Ovary (tissue), 3 donors: ENCODE results near the gene MYRIP.

ENCODE experiments used
- EP300 ChIP-seq: sonication (generic); formaldehyde crosslinking; IDR thresholded peaks from one replicate; pipeline ENCODE4 v1.6.1; 2017; ENCODE audit warnings: antibody characterized with exemption
- POLR2A ChIP-seq: fragments of 450-650 bp; IDR thresholded peaks from one replicate; pipeline ENCODE4 v1.6.1; 2017; ENCODE audit warnings: antibody characterized with exemption, mild to moderate bottlenecking, moderate library complexity
- TF ChIP-seq, protein P1 (sequence below), 3 donors: fragments of 450-650 bp in 2 of 3; fragments of 200-600 bp in 1 of 3; IDR thresholded peaks; one replicate each; pipeline versions ENCODE4 v1.5.1 to v1.8.0; 2016 to 2022; ENCODE audit warnings: antibody characterized with exemption in 3 of 3, mild to moderate bottlenecking in 1 of 3
- donor health status: DM: no; HTN: no; CAD: no.

GRCh38 chr3:40045051-40045450 is 235.6 kb downstream of the MYRIP start:
- TF ChIP-seq POLR2A (no peak), EP300 (no peak)
- TF ChIP-seq, protein P1, sequence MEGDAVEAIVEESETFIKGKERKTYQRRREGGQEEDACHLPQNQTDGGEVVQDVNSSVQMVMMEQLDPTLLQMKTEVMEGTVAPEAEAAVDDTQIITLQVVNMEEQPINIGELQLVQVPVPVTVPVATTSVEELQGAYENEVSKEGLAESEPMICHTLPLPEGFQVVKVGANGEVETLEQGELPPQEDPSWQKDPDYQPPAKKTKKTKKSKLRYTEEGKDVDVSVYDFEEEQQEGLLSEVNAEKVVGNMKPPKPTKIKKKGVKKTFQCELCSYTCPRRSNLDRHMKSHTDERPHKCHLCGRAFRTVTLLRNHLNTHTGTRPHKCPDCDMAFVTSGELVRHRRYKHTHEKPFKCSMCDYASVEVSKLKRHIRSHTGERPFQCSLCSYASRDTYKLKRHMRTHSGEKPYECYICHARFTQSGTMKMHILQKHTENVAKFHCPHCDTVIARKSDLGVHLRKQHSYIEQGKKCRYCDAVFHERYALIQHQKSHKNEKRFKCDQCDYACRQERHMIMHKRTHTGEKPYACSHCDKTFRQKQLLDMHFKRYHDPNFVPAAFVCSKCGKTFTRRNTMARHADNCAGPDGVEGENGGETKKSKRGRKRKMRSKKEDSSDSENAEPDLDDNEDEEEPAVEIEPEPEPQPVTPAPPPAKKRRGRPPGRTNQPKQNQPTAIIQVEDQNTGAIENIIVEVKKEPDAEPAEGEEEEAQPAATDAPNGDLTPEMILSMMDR (IDR thresholded peaks at IDR 0.05) = no peak
